Stromal cell of bone marrow (primary cell): ENCODE measurements around the gene RPL12.

Source experiments
- DNase-seq: peaks from one replicate; pipeline ENCODE4 v3.0.0-alpha.2; 2012; ENCODE audit warnings: low read depth

The RPL12 gene

DNA sequence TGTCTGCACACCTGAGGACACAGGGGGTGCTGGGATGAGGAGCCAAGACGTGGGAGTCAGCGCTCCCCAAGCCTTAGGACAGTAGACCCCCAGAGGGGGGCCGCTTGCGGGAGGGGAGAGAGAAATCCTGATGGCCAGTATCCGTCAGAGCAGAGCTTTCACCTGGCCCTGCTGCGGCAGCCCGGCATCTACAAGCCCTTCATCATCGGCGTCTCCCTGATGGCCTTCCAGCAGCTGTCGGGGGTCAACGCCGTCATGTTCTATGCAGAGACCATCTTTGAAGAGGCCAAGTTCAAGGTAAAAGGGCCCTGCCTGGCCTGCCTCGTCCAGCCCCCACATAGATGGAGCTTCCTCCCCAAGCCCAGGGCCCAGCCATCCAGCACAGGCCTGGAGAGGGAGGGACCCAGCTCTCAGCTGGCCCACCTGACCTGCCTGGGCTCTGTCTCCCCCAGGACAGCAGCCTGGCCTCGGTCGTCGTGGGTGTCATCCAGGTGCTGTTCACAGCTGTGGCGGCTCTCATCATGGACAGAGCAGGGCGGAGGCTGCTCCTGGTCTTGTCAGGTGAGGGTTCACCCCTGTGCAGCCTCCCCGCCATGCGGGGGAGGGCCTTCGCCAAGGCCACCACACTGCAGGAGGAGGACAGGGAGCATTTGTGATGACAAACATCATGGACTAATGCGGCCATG is 47.6 kb downstream of the RPL12 start:
- no peak for DNase-seq

- no peak for DNase-seq
These were observed 48.7 kb downstream of the RPL12 start for GRCh38 chr9:127402401-127403090.

- no peak for DNase-seq
These were observed 51.4 kb downstream of the RPL12 start for GRCh38 chr9:127399736-127400269.

- no peak for DNase-seq
These were observed 52.3 kb downstream of the RPL12 start for GRCh38 chr9:127398715-127399400.

- DNase-seq = no peak
These were observed 52.9 kb downstream of the RPL12 start for GRCh38 chr9:127398275-127398647.
